HG02610 (cell line): ENCODE data around the gene SLC44A5.
"Not testable (repeated sequence)": the region's sequence is repeated elsewhere in the genome, so short reads cannot be mapped to it uniquely, and the experiment has no call there.

Experiments used
- ATAC-seq: cut with Tn5 transposase; IDR thresholded peaks from one replicate; pipeline ENCODE4 v1.9.1; 2021; ENCODE audit warnings: mild to moderate bottlenecking, moderate library complexity; ENCODE audit not compliant: unreplicated experiment

Gene SLC44A5

DNA sequence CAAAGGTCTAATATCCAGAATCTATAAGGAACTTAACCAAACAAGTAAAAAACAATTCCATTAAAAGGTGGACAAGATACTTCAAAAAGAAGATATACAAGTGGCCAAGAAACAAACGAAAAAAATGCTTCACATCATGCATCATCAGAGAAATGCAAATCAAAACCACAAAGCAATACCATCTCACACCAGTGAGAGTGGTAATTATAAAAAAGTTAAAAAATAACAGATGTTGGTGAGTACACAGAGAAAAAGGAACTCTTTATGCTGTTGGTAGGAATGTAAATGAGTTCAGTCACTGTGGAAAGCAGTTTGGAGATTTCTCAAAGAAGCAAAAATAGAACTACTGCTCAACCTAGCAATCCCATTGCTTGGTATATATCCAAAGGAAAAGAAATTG is 218.6 kb downstream of the SLC44A5 start:
- peak; percentile 76 for ATAC-seq

DNA sequence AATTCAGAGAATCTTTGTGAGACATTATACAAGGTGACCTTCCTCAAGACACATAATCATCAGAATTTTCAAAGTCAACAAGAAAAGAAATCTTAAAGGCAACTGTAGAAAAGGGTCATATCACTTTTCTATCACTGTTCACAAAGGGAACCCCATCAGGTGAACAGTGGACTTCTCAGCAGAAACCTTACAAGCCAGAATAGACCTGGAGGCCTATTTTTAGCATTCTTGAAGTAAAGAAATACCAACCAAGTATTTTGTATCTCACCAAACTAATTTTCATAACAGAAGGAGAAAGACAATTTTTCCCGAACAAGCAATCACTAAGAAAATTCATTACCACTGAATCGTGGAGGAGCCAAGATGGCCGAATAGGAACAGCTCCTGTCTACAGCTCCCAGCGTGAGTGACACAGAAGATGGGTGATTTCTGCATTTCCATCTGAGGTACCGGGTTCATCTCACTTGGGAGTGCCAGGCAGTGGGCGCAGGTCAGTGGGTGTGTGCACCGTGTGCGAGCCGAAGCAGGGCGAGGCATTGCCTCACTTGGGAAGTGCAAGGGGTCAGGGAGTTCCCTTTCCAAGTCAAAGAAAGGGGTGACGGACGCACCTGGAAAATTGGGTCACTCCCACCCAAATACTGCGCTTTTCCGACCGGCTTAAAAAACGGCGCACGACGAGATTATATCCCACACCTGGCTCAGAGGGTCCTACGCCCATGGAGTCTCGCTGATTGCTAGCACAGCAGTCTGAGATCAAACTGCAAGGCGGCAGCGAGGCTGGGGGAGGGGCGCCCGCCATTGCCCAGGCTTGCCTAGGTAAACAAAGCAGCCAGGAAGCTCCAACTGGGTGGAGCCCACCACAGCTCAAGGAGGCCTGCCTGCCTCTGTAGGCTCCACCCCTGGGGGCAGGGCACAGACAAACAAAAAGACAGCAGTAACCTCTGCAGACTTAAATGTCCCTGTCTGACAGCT is 235.2 kb downstream of the SLC44A5 start:
- not testable (repeated sequence) for ATAC-seq

- no peak for ATAC-seq
Measured at GRCh38 chr1:75373542-75374159, 237.3 kb downstream of the SLC44A5 start.

- ATAC-seq, result no peak
Measured at GRCh38 chr1:75366595-75366994, 244.3 kb downstream of the SLC44A5 start.

- ATAC-seq, result no peak
Measured at GRCh38 chr1:75361260-75361659, 249.7 kb downstream of the SLC44A5 start.

DNA sequence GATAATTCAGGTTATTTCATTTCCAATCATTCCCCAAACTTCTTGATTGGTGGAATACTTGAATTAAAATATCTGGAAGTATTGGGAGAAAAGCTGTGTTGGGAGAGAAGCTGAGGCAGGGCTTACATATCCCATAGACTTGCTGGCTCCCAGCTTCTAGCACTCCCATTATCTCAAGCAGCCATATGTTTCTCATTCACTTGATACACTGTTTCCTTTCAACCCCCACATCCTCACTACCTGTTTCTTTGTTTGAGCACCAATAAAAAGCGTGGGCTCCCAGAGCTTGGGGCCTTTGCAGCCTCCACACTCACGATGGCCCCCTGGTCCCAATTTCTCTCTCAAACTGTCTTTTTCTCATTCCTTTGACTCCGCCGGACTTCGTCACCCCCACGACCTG is 256.6 kb downstream of the SLC44A5 start:
- ATAC-seq, result not testable (repeated sequence)

DNA sequence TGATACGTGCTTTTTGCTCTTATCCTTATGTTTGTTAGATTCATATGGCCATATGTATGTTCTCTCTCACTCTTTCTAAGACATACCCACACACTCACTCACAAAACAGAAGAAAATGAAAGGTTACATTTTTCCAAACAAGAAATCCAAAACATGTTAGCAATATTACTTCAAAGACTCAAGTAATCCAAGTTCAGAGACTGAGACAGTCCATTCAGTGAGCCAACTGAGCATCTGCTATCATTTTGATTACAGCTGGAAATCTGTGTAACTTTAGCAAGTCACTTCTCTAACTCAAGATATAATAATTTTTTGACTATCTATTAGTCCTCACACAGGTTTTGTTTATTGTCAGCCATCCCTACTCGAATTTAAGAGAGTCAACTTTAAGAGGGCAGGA is 257.9 kb downstream of the SLC44A5 start:
- ATAC-seq, result no peak

DNA sequence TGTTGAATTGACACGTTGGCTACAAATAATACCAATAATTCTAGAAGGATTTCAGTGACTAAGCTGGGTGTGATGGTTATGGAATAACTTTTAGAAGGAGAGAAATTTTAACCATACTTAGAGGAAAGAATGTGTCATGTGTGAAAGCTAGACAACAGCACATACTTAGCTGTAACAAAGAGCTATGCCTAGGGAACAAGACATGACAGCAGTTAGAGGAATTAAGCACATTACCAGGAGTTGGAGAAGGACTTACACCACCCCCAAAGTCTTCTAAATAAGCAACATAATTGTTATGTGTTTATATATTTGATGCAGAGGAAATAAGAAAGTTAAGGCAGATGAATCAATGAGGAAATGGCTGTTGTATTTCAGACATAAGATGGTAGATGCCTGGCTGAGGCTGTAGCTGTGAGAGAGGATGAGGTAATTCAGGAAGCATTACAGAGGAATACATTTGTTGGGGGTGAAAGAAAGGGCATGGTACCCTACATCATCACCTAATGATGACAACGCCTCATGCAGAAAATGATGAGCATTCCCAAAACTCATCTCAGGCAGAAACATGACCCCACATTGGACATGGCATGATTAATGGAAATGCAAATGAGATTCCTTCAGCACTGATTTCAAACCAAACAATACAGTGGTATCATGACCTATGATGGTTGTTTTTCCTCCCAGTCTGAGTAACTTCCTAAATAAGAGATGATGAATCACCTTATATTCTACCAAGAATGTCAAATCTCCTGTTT is 265.2 kb downstream of the SLC44A5 start:
- ATAC-seq, result no peak

DNA sequence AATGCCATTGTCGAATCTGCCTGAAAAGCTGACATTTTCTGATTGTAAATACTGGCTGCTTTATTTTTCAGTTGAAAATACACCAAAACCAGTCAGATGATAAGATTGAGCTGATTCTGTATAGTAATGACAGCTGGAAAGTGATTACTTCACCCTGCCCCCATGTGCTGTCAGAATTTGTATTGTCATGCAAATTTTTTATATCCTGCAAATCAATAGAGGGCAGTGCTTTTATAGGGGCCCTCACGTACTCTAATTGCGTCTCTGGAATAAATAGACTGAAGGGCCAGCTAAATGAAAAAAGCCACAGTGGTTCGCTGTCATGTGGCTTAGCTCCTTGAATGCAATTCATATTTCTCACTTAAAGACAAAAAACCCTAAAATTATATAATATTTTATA is 268.1 kb downstream of the SLC44A5 start:
- no peak for ATAC-seq

DNA sequence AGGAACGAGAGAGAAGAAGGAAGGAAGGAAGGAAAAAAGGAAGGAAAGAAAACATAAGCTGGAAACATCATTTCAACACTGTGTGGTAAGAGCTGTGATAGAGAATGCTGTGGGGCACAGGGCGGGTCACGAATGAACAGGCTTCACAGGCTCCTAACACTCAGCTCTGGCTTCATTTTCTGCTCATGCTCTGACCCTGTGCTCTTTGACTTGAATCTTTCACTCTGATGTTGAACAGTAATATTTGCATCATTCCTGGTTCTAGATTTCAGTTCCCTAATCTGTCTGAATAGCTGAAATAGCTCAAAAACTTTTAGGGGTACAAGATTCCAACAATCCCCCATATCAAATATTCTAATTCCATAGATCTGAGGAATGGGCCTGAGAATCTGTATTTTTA is 269.4 kb downstream of the SLC44A5 start:
- ATAC-seq, result peak; percentile 43

- peak; percentile 86 for ATAC-seq
Measured at GRCh38 chr1:75338616-75339483, 272.1 kb downstream of the SLC44A5 start.

DNA sequence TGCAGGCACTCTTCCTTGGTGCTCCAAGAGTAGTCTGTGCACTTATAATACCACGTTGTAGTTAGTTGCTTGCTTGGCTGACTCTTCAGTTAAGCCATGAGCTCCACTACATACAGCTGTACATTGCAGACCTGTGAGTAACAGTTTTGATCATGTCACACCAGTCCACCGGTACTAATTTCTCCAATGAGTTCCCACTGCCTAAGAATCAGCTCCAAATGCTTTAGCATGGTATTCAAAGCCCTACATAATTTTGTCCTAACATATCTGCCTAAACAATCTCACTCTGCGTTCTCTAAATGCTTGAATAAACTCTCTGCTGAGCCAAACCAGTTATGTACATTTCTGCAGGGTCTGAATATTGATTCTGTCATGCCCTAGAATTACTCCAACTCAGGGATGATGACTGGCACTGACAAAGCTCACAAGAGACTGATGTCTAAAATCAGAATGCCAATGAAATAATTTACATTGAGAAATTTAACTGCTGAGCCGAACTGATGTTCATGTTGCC is 276.0 kb downstream of the SLC44A5 start:
- no peak for ATAC-seq

DNA sequence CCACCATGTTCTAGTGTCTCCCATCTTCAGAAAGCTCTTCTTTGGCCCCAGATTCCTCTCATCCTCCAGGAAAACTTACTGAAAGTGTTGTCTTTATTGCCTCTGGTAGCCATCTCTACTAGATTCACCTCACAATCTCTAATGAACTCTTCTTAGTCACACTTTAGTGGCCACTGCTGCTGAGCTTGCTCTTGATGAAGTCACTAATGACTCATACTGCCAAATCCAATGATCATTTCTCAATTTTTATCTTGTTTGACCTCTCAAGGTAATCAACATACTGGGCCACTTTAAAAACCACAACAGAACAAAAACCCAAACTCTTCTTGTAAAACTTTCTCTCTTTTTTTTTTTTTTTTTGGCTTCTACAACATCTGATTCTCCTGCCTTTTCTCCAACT is 280.3 kb downstream of the SLC44A5 start:
- no peak for ATAC-seq

- no peak for ATAC-seq
Measured at GRCh38 chr1:75328691-75329090, 282.2 kb downstream of the SLC44A5 start.

GRCh38 chr1:75327395-75327794 is 283.5 kb downstream of the SLC44A5 start:
- ATAC-seq, result no peak

DNA sequence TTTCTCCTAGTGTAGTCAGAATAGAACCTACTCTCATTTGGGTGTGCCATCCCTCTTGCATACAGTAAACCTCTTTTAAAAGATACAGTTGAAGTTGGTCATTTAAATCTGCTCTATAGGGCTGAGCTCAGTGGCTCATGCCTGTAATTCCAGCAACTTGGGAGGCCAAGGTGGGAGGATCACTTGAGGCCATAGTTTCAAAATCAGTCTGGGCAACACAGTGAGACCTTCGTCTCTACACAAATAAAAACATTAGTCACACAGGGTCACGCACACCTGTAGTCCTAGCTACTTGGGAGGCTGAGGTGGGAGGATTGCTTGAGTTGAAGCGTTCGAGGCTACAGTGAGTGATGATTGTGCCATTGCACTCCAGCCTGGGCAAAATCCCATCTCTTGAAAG is 292.9 kb downstream of the SLC44A5 start:
- ATAC-seq, result no peak

DNA sequence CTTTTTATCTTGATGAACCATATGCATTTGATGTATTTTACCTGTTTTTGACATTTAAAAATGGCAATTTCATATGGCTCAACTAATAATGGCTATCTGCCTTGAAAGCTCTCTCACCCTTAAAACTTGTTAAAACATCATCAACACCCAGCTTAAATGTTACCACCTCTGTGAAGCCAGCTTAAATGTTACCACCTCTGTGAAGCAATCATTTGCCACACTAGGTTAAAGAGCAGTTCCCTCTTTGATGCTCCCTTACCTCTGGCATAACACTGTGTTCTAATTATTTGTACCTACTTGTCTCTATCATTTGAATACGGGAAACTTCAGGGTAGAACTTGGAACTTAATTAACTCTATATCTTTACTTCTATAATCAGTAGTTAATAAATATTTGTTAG is 294.7 kb downstream of the SLC44A5 start:
- ATAC-seq, result no peak

GRCh38 chr1:75312620-75313019 is 298.3 kb downstream of the SLC44A5 start:
- no peak for ATAC-seq

GRCh38 chr1:75310067-75310466 is 300.8 kb downstream of the SLC44A5 start:
- ATAC-seq, result no peak

- no peak for ATAC-seq
Measured at GRCh38 chr1:75308365-75308764, 302.5 kb downstream of the SLC44A5 start.
